GM12875 (cell line): ENCODE measurements around the gene IL16.

ENCODE experiments used
- H3K4me3 ChIP-seq: one replicate; pipeline ENCODE4 v1.5.1; 2011; ENCODE audit warnings: low read depth, low read length, control low read depth
- CTCF ChIP-seq: IDR thresholded peaks from 2 replicates; pipeline ENCODE4 v1.5.1; 2011; ENCODE audit warnings: low read depth, mild to moderate bottlenecking, control low read depth, inconsistent platforms, low read length, moderate library complexity, borderline replicate concordance; ENCODE audit not compliant: insufficient read depth

Gene IL16

GRCh38 chr15:81360491-81360890 is 163.8 kb downstream of the IL16 start:
- no peak for TF ChIP-seq CTCF
- no peak overlapping the region for H3K4me3 ChIP-seq

- H3K4me3 ChIP-seq = no peak overlapping the region
- no peak for TF ChIP-seq CTCF
Measured at GRCh38 chr15:81361891-81362290, 165.2 kb downstream of the IL16 start.

- no peak for TF ChIP-seq CTCF
- H3K4me3 ChIP-seq = no peak overlapping the region
Measured at GRCh38 chr15:81362790-81363189, 166.1 kb downstream of the IL16 start.

DNA sequence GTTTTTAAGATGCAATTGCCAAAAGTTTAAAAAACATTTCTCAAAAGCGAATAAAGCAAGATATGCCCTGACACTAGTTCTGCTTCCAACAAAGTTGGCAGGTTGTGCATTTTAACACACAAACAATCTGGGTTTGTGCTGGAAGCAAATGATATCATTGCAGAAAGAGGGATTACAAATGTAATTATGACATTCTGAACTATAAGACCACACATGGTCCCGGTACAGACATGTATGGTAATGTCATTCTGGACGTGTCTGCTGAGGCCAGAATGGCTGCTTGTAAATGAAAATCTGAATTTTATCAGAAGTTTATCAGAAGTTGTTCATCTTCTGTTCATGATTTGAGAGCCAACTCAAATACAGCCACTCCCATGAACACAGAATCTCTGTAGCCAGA is 166.6 kb downstream of the IL16 start:
- no peak overlapping the region for H3K4me3 ChIP-seq
- TF ChIP-seq CTCF = no peak
